PC-9 (cell line): Measurements from ENCODE around the gene KIAA1671.

Source experiments
- EZH2 ChIP-seq: fragments of 200-600 bp; sonication (generic); IDR thresholded peaks from 2 replicates; pipeline ENCODE4 v1.8.0; 2017; ENCODE audit warnings: antibody characterized with exemption, low read depth
- TF ChIP-seq, protein P1 (sequence below): fragments of 200-600 bp; sonication (generic); conservative IDR thresholded peaks from 2 replicates; pipeline ENCODE4 v1.6.1; 2017; ENCODE audit warnings: mixed run types, antibody characterized with exemption, mild to moderate bottlenecking, moderate library complexity

GRCh38 chr22:25130462-25130861, 177.9 kb downstream of the KIAA1671 start:
- no peak for TF ChIP-seq EZH2
- TF ChIP-seq, protein P1, sequence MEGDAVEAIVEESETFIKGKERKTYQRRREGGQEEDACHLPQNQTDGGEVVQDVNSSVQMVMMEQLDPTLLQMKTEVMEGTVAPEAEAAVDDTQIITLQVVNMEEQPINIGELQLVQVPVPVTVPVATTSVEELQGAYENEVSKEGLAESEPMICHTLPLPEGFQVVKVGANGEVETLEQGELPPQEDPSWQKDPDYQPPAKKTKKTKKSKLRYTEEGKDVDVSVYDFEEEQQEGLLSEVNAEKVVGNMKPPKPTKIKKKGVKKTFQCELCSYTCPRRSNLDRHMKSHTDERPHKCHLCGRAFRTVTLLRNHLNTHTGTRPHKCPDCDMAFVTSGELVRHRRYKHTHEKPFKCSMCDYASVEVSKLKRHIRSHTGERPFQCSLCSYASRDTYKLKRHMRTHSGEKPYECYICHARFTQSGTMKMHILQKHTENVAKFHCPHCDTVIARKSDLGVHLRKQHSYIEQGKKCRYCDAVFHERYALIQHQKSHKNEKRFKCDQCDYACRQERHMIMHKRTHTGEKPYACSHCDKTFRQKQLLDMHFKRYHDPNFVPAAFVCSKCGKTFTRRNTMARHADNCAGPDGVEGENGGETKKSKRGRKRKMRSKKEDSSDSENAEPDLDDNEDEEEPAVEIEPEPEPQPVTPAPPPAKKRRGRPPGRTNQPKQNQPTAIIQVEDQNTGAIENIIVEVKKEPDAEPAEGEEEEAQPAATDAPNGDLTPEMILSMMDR = no peak
